HepG2 (cell line): ENCODE data around the gene NLGN3. TPM values are rescaled to one million over a fixed set of nuclear protein-coding genes. Genes with fewer than 3 reads are reported as not detected.

Source experiments
- ATAC-seq: fragments of 200-7000 bp; cut with Tn5 transposase; 3 replicates; pipeline ENCODE4 v1.9.1; 2020; ENCODE audit warnings: mild to moderate bottlenecking, moderate library complexity
- BruUV-seq: library from RNA; stranded (reverse); fragments of 400-500 nt; replicated peaks from 2 replicates; lab custom pipeline; 2021; lab: Mats Ljungman, UMichigan
- CTCF ChIA-PET: fragments of 300-600 bp; formaldehyde crosslinking; extraction: SDS; loops from one replicate; lab custom pipeline; 2021; ENCODE audit warnings: low total read pairs, inconsistent platforms, low intra/inter-chr PET ratio; lab: Yijun Ruan, JAX
- POLR2A ChIA-PET: fragments of 350-600 bp; sonication (Branson Sonifier 250); formaldehyde crosslinking; loops from one replicate; lab custom pipeline; 2020; ENCODE audit warnings: antibody characterized with exemption, inconsistent platforms; lab: Yijun Ruan, JAX
- DNase-seq: peaks from one replicate; pipeline ENCODE4 v3.0.0-alpha.2; 2015; ENCODE audit warnings: low spot score
- FAIRE-seq: peaks from 3 replicates; lab custom pipeline; 2011; peaks lifted over from hg19 to GRCh38; lab: Jason Lieb, UNC
- H2AFZ ChIP-seq: one replicate; pipeline ENCODE4 v1.6.1; 2011; ENCODE audit warnings: low read length, inconsistent platforms
- H3K27ac ChIP-seq: fragments of 300-600 bp; 3 replicates; pipeline ENCODE4 v1.8.0; 2011; ENCODE audit warnings: mixed run types, mild to moderate bottlenecking, mixed read lengths, low read length, inconsistent platforms; ENCODE audit not compliant: insufficient read depth; ENCODE audit errors: extremely low read length
- H3K27me3 ChIP-seq, 2 experiments: fragments of 200-600 bp in 1 of 2; 2 replicates in 1 of 2; 3 replicates in 1 of 2; pipeline versions ENCODE4 v1.6.0 to v1.8.0; 2011; ENCODE audit warnings: low read length in 2 of 2, mild to moderate bottlenecking in 2 of 2, moderate library complexity in 2 of 2, inconsistent platforms in 1 of 2; ENCODE audit not compliant: insufficient read depth in 2 of 2, control insufficient read depth in 1 of 2
- H3K36me3 ChIP-seq, 2 experiments: fragments of 200-600 bp in 1 of 2; replicated peaks in 1 of 2; 2 replicates in 1 of 2; 3 replicates in 1 of 2; pipeline versions ENCODE4 v1.5.1 to v1.8.0; 2011; ENCODE audit warnings: low read length in 2 of 2, inconsistent platforms in 1 of 2; ENCODE audit not compliant: insufficient read depth in 2 of 2, control insufficient read depth in 1 of 2
- H3K4me1 ChIP-seq: 2 replicates; pipeline ENCODE4 v1.5.1; 2012; ENCODE audit warnings: low read length, inconsistent platforms; ENCODE audit not compliant: insufficient read depth
- H3K4me2 ChIP-seq: 2 replicates; pipeline ENCODE4 v1.6.0; 2011; ENCODE audit warnings: low read depth, low read length, inconsistent platforms
- H3K4me3 ChIP-seq, 3 experiments: fragments of 200-600 bp in 1 of 3; sonication (generic), shearing (Covaris generic) in 1 of 3; replicated peaks in 1 of 3; 2 replicates each; pipeline ENCODE4 v1.5.1; 2011 to 2016; ENCODE audit warnings: low read length in 3 of 3, inconsistent platforms in 2 of 3, low read depth in 2 of 3, mild to moderate bottlenecking in 2 of 3, control low read depth in 1 of 3, mixed read lengths in 1 of 3; ENCODE audit not compliant: insufficient read depth in 1 of 3
- H3K79me2 ChIP-seq: one replicate; pipeline ENCODE4 v1.6.1; 2011; ENCODE audit warnings: low read length, inconsistent platforms; ENCODE audit not compliant: insufficient read depth
- H3K9ac ChIP-seq: 2 replicates; pipeline ENCODE4 v1.6.0; 2011; ENCODE audit warnings: mild to moderate bottlenecking, low read depth, low read length, inconsistent platforms; ENCODE audit not compliant: insufficient read depth
- H3K9me3 ChIP-seq: 2 replicates; pipeline ENCODE4 v1.5.1; 2012; ENCODE audit warnings: mild to moderate bottlenecking, low read length
- H4K20me1 ChIP-seq: 2 replicates; pipeline ENCODE4 v1.6.0; 2011; ENCODE audit warnings: inconsistent platforms, mild to moderate bottlenecking, low read length, moderate library complexity; ENCODE audit not compliant: insufficient read depth
- HMGA1 ChIP-seq: sonication (generic); formaldehyde crosslinking; conservative IDR thresholded peaks from 2 replicates; pipeline ENCODE4 v1.4.0; 2020; ENCODE audit warnings: missing genetic modification reagents
- KDM6A ChIP-seq: IDR thresholded peaks from 2 replicates; pipeline ENCODE4 v1.6.1; 2016; ENCODE audit warnings: low read depth
- ZNF3 ChIP-seq: IDR thresholded peaks from 2 replicates; pipeline ENCODE4 v1.7.0; 2017; ENCODE audit warnings: inconsistent platforms
- ZNF484 ChIP-seq: sonication (generic); formaldehyde crosslinking; IDR thresholded peaks from 2 replicates; pipeline ENCODE4 v1.5.1; 2020; ENCODE audit warnings: mild to moderate bottlenecking, low read depth, missing genetic modification reagents, borderline replicate concordance
- ZNF546 ChIP-seq: sonication (generic); formaldehyde crosslinking; conservative IDR thresholded peaks from 2 replicates; pipeline ENCODE4 v1.8.1; 2023; ENCODE audit warnings: mild to moderate bottlenecking, missing genetic modification reagents
- ZNF737 ChIP-seq: sonication (generic); formaldehyde crosslinking; IDR thresholded peaks from 2 replicates; pipeline ENCODE4 v1.5.0; 2020; ENCODE audit warnings: missing genetic modification reagents, mild to moderate bottlenecking, borderline replicate concordance
- ZSCAN20 ChIP-seq: sonication (generic); formaldehyde crosslinking; IDR thresholded peaks from 2 replicates; pipeline ENCODE4 v1.4.0; 2020; ENCODE audit warnings: missing genetic modification reagents, mild to moderate bottlenecking, borderline replicate concordance
- WGBS: methylation state at CpG from one replicate; pipeline ENCODE4 v1.1.6; 2017; ENCODE audit warnings: low lambda C conversion rate; 5-methylcytosine and 5-hydroxymethylcytosine counted together
- in situ Hi-C: cut with HindIII; loops from 2 replicates; pipeline ENCODE4 v1.10.0; 2017; ENCODE audit warnings: low pct_unique_long_range_greater_than_20kb; ENCODE audit not compliant: extremely low pct_ligation_motif_present
- intact Hi-C: fragments of 100-400 bp; cut with micrococcal nuclease; formaldehyde crosslinking; loops from one replicate; pipeline ENCODE4 v1.10.0; 2022; ENCODE audit not compliant: unreplicated experiment
- polyA plus RNA-seq, 8 experiments: library from polyadenylated mRNA; depleted of rRNA in 3 of 8; stranded (reverse) in 7 of 8; unstranded in 1 of 8; fragments of >200 nt; fragmentation: Illumina TruSeq in 4 of 8; extraction: Trizol in 4 of 8; gene quantifications; 2 replicates each; pipeline versions ENCODE4 v1.2.1 to v1.2.3, GENCODE V29; 2011 to 2016; ENCODE audit warnings: low read depth in 4 of 8, missing spikeins in 1 of 8, mixed read lengths in 1 of 8; ENCODE audit not compliant: insufficient read depth in 1 of 8
- total RNA-seq, 5 experiments: library from RNA; depleted of rRNA; stranded (reverse); fragments of >200 nt; fragmentation: Illumina TruSeq; extraction: Trizol; gene quantifications; 2 replicates each; pipeline ENCODE4 v1.2.3, GENCODE V29; 2016; ENCODE audit warnings: low read depth in 1 of 5
- TF ChIP-seq, protein P1 (sequence below): IDR thresholded peaks from 2 replicates; pipeline ENCODE4 v1.6.1; 2016

NLGN3 gene
- total and polyA plus RNA-seq, 2 of the 13 experiments (the other 11 are each of a cell fraction or from before 2014, with no cell fraction given): 0.04 to 0.16 TPM

DNA sequence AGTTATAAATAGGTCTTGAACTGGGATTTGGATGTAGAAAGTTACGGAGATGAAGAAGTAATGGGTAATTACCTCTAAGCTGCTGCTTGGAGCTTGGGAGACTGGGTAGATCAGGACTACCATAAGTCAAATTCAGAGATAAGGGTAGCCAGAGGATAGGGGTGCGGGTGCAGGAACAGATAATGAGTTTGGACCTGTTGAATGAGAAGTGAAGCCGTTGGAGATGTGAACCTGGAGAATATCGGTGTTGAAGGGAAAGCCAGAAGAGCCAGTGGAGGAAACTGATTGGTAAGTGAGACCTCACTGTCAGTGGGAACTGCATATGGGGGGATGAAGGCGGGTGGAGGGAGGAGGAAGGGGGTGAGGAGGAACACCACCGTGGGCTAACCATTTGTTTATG is 49.6 kb upstream of the NLGN3 start:
- H3K27ac ChIP-seq: peak overlapping the region; percentile 44
- peak overlapping the region; percentile 66 for H3K9ac ChIP-seq
- 52% methylated on average over 6 of the region's 6 CpGs for WGBS
- TF ChIP-seq ZNF3 (CRISPR knock-in tag) (no peak), HMGA1 (CRISPR knock-in tag) (no peak), ZNF737 (CRISPR knock-in tag) (no peak), ZNF546 (CRISPR knock-in tag) (no peak), ZSCAN20 (CRISPR knock-in tag) (no peak), KDM6A (CRISPR knock-in tag) (no peak), ZNF484 (CRISPR knock-in tag) (no peak)
- TF ChIP-seq, protein P1, sequence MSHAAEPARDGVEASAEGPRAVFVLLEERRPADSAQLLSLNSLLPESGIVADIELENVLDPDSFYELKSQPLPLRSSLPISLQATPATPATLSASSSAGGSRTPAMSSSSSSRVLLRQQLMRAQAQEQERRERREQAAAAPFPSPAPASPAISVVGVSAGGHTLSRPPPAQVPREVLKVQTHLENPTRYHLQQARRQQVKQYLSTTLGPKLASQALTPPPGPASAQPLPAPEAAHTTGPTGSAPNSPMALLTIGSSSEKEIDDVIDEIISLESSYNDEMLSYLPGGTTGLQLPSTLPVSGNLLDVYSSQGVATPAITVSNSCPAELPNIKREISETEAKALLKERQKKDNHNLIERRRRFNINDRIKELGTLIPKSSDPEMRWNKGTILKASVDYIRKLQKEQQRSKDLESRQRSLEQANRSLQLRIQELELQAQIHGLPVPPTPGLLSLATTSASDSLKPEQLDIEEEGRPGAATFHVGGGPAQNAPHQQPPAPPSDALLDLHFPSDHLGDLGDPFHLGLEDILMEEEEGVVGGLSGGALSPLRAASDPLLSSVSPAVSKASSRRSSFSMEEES (CRISPR knock-in tag): no peak
- ChIA-PET POLR2A (no interaction called here), CTCF (no interaction called here)
- in situ Hi-C loops: no loop called here
- intact Hi-C loops: loop anchor here (5.0 kb wide), 1 partner anchor 87 kb away; no protein-coding TSS in a partner anchor
- H4K20me1 ChIP-seq: no peaks in the 10 kb centered on the region
- DNase-seq (no peak), FAIRE-seq (no peak), ATAC-seq (no peak)
- no peaks in the 10 kb centered on the region for H3K79me2 ChIP-seq
- H3K27me3 ChIP-seq: no peaks in the 10 kb centered on the region; a peak in 1 of 5 replicates
- H3K36me3 ChIP-seq: no peaks in the 10 kb centered on the region
- peaks cover 29% of the 10 kb centered on the region for H3K4me1 ChIP-seq
- peak overlapping the region; percentile 66 to 75 (median 73) for H3K4me3 ChIP-seq
- TSS peak; percentile 95 for BruUV-seq
- H3K4me2 ChIP-seq: peak overlapping the region; percentile 83
- H3K9me3 ChIP-seq: no peaks in the 10 kb centered on the region
- no peak overlapping the region for H2AFZ ChIP-seq
